ENCODE results near the gene PFKFB4. TPM values are rescaled to one million over a fixed set of nuclear protein-coding genes. Genes with fewer than 3 reads are reported as not detected.

Gene PFKFB4
- total and polyA plus RNA-seq, 10 of the 15 experiments (the other 5 are each of a cell fraction or from before 2014, with no cell fraction given): 0.37 to 89.1 (median 5.2) TPM

DNA sequence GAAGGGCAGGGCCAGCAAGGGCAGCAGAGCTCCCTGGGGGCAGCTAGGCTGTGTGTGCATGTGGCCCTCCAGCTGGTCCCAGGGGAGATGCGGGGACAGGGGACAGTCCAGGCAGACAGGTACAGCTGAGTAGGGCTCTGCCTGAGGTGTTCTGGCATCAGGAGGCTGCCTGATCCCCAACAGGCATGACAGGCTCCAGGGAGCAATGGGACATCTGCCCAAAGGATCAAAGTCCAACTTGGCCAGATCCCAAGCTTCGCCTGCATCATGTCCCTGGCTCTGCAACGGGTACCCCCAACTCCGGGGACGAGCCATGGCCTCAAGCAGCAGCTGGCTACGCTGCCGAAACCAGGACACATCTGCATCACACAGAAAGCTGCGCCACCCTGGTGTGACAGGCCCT is 88.3 kb downstream of the PFKFB4 start:
- CTCF ChIA-PET: interaction anchor here (1.4 to 6.1 kb wide), 6 partner anchors 28 to 238 kb away, joined by 3 to 58 read pairs (median 10); partner anchors contain the start of genes CCDC51, PFKFB4 and TMA7
- SMC1A ChIA-PET (ENCODE audit: uncharacterized antibody, unreplicated experiment): interaction anchor here (1.2 to 4.2 kb wide), 5 partner anchors 37 to 89 kb away, joined by 3 to 22 read pairs (median 3); partner anchors contain the start of gene PFKFB4
- POLR2A ChIA-PET: interaction anchor here (0.6 to 10.0 kb wide), 4 partner anchors 21 to 214 kb away, joined by 3 to 91 read pairs (median 4); partner anchors contain the start of genes ATRIP and PFKFB4
- in situ Hi-C loops (cut with MboI): no loop called here
- intact Hi-C loops (cut with micrococcal nuclease; ENCODE audit: unreplicated experiment): no loop called here
- peak overlapping the region; percentile 88; the same call in 1 of the 2 replicates for H3K4me3 ChIP-seq
- H3K27ac ChIP-seq (ENCODE audit: control insufficient read depth, insufficient read depth): peak overlapping the region; percentile 44; the same call in 1 of the 2 replicates
- FAIRE-seq (no peak), DNase-seq (ENCODE audit: low read depth, low spot score) (no peak), ATAC-seq (no peak)
- H3K79me2 ChIP-seq (ENCODE audit: control insufficient read depth, insufficient read depth, low read length): peaks cover 68% of the 10 kb centered on the region
- RAD21 ChIA-PET (ENCODE audit: unreplicated experiment): interaction anchor here (1.1 to 1.4 kb wide), 2 partner anchors 89 to 92 kb away, joined by 3 to 6 read pairs; partner anchors contain the start of gene PFKFB4
- H3K9me3 ChIP-seq (replicated peaks; ENCODE audit: control insufficient read depth, insufficient read depth, low read length): no peaks in the 10 kb centered on the region
- peaks cover 47% of the 10 kb centered on the region for H3K4me1 ChIP-seq (ENCODE audit: control insufficient read depth, insufficient read depth, low read length)
- peaks cover 9 to 12% of the 10 kb centered on the region in 2 experiments; a peak in 3 of 4 replicates for H3K36me3 ChIP-seq (ENCODE audit: control insufficient read depth in 2 of 2, insufficient read depth in 2 of 2, low read length in 1 of 2)
- WGBS (ENCODE audit: insufficient coverage, insufficient replicate concordance, low lambda C conversion rate, missing lambda C conversion rate): 94% methylated on average over 8 of the region's 8 CpGs
- no peaks in the 10 kb centered on the region for H4K20me1 ChIP-seq (ENCODE audit: control insufficient read depth, insufficient read depth)
- BruUV-seq (replicated peaks): no TSS peak
- peak overlapping the region; percentile 100 for H3K4me2 ChIP-seq (ENCODE audit: control insufficient read depth, insufficient read depth)
- H3K27me3 ChIP-seq (replicated peaks in 1 of 2; ENCODE audit: control insufficient read depth in 2 of 2, insufficient read depth in 2 of 2, low read length in 1 of 2): no peaks in the 10 kb centered on the region
- peak overlapping the region; percentile 97 for H3K9ac ChIP-seq (ENCODE audit: control insufficient read depth, insufficient read depth, low read length)
- no peak overlapping the region for H2AFZ ChIP-seq (ENCODE audit: control insufficient read depth, low read depth, low read length)
- no peak for TF ChIP-seq BMI1 (IDR thresholded peaks at IDR 0.05; ENCODE audit: borderline replicate concordance)
- TF ChIP-seq GABPA (IDR thresholded peaks at IDR 0.05; ENCODE audit: low read depth): no peak
- TF ChIP-seq, protein P1, sequence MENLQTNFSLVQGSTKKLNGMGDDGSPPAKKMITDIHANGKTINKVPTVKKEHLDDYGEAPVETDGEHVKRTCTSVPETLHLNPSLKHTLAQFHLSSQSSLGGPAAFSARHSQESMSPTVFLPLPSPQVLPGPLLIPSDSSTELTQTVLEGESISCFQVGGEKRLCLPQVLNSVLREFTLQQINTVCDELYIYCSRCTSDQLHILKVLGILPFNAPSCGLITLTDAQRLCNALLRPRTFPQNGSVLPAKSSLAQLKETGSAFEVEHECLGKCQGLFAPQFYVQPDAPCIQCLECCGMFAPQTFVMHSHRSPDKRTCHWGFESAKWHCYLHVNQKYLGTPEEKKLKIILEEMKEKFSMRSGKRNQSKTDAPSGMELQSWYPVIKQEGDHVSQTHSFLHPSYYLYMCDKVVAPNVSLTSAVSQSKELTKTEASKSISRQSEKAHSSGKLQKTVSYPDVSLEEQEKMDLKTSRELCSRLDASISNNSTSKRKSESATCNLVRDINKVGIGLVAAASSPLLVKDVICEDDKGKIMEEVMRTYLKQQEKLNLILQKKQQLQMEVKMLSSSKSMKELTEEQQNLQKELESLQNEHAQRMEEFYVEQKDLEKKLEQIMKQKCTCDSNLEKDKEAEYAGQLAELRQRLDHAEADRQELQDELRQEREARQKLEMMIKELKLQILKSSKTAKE (IDR thresholded peaks at IDR 0.05; ENCODE audit: low read depth, poor library complexity, severe bottlenecking): no peak
- no peak for TF ChIP-seq TCF7 (IDR thresholded peaks at IDR 0.05; ENCODE audit: borderline replicate concordance)
- TF ChIP-seq, protein P2, sequence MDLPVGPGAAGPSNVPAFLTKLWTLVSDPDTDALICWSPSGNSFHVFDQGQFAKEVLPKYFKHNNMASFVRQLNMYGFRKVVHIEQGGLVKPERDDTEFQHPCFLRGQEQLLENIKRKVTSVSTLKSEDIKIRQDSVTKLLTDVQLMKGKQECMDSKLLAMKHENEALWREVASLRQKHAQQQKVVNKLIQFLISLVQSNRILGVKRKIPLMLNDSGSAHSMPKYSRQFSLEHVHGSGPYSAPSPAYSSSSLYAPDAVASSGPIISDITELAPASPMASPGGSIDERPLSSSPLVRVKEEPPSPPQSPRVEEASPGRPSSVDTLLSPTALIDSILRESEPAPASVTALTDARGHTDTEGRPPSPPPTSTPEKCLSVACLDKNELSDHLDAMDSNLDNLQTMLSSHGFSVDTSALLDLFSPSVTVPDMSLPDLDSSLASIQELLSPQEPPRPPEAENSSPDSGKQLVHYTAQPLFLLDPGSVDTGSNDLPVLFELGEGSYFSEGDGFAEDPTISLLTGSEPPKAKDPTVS (IDR thresholded peaks at IDR 0.05; ENCODE audit: low read depth, low read length): no peak
- 0 out of 2 replicates have a peak, but pooled peaks have one; percentile 22 for TF ChIP-seq POLR2AphosphoS5 (IDR thresholded peaks at IDR 0.05; ENCODE audit: low read length)
- TF ChIP-seq IKZF1 (conservative IDR thresholded peaks at IDR 0.05): no peak
- peak; percentile 61 for TF ChIP-seq POLR2A (IDR thresholded peaks at IDR 0.05; ENCODE audit: low read depth, low read length)
- no peak for TF ChIP-seq CHD1 (IDR thresholded peaks at IDR 0.05; ENCODE audit: low read depth, low read length)
- no peak for TF ChIP-seq ZNF24 (IDR thresholded peaks at IDR 0.05)
- no peak for TF ChIP-seq FOXK2 (IDR thresholded peaks at IDR 0.05)
- TF ChIP-seq RELA (IDR thresholded peaks at IDR 0.05; ENCODE audit: borderline replicate concordance, partially characterized antibody): no peak
- no peak for TF ChIP-seq POLR2AphosphoS2 (IDR thresholded peaks at IDR 0.05; ENCODE audit: low read depth, low read length)
- TF ChIP-seq KDM1A (IDR thresholded peaks at IDR 0.05; ENCODE audit: borderline replicate concordance): no peak
- TF ChIP-seq, protein P3, sequence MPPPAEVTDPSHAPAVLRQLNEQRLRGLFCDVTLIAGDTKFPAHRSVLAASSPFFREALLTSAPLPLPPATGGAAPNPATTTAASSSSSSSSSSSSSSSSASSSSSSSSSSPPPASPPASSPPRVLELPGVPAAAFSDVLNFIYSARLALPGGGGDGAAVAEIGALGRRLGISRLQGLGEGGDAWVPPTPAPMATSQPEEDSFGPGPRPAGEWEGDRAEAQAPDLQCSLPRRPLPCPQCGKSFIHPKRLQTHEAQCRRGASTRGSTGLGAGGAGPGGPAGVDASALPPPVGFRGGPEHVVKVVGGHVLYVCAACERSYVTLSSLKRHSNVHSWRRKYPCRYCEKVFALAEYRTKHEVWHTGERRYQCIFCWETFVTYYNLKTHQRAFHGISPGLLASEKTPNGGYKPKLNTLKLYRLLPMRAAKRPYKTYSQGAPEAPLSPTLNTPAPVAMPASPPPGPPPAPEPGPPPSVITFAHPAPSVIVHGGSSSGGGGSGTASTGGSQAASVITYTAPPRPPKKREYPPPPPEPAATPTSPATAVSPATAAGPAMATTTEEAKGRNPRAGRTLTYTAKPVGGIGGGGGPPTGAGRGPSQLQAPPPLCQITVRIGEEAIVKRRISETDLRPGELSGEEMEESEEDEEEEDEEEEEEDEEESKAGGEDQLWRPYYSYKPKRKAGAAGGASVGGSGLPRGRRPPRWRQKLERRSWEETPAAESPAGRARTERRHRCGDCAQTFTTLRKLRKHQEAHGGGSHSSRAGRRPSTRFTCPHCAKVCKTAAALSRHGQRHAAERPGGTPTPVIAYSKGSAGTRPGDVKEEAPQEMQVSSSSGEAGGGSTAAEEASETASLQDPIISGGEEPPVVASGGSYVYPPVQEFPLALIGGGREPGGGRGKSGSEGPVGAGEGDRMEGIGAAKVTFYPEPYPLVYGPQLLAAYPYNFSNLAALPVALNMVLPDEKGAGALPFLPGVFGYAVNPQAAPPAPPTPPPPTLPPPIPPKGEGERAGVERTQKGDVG (CRISPR knock-in tag; IDR thresholded peaks at IDR 0.05): no peak
- no peak for TF ChIP-seq PAX5 (IDR thresholded peaks at IDR 0.05; ENCODE audit: borderline replicate concordance, low read depth, low read length)
- TF ChIP-seq, protein P4, sequence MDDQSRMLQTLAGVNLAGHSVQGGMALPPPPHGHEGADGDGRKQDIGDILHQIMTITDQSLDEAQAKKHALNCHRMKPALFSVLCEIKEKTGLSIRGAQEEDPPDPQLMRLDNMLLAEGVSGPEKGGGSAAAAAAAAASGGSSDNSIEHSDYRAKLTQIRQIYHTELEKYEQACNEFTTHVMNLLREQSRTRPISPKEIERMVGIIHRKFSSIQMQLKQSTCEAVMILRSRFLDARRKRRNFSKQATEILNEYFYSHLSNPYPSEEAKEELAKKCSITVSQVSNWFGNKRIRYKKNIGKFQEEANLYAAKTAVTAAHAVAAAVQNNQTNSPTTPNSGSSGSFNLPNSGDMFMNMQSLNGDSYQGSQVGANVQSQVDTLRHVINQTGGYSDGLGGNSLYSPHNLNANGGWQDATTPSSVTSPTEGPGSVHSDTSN (IDR thresholded peaks at IDR 0.05; ENCODE audit: insufficient replicate concordance, low read depth, low read length): no peak
